A549 (cell line): ENCODE results near the gene ARHGEF28. TPM values are rescaled to one million over a fixed set of nuclear protein-coding genes. Genes with fewer than 3 reads are reported as not detected.

Experiments used
- ATAC-seq, 2 experiments: fragments of 200-7000 bp in 1 of 2; fragments of >200 bp in 1 of 2; cut with Nextera tagmentation in 1 of 2; cut with Tn5 transposase in 1 of 2; 3 replicates each; pipeline versions ENCODE4 v1.8.0 to v1.9.1; 2018 to 2020; ENCODE audit warnings: mild to moderate bottlenecking in 1 of 2, moderate library complexity in 1 of 2
- CTCF ChIA-PET: fragments of 300-600 bp; sonication (Branson Sonifier 250); formaldehyde crosslinking; extraction: SDS; loops from one replicate; lab custom pipeline; 2021; ENCODE audit warnings: antibody characterized with exemption, inconsistent platforms; lab: Yijun Ruan, JAX
- POLR2A ChIA-PET: fragments of 350-600 bp; formaldehyde crosslinking; extraction: SDS; loops from one replicate; lab custom pipeline; 2021; ENCODE audit warnings: antibody characterized with exemption, inconsistent platforms; lab: Yijun Ruan, JAX
- DNase-seq, 2 experiments: peaks; one replicate each; pipeline versions ENCODE4 v3.0.0 to v3.0.0-alpha.2; 2011 to 2016; ENCODE audit warnings: low read depth in 1 of 2, low spot score in 1 of 2
- FAIRE-seq: peaks from 2 replicates; lab custom pipeline; 2011; peaks lifted over from hg19 to GRCh38; lab: Jason Lieb, UNC
- H3K27ac ChIP-seq, 2 experiments: fragments of >200 bp; sonication (Bioruptor Twin); formaldehyde crosslinking; 3 replicates each; pipeline ENCODE4 v1.5.1; 2016 to 2017
- H3K4me1 ChIP-seq: fragments of >200 bp; sonication (Bioruptor Twin); formaldehyde crosslinking; 3 replicates; pipeline ENCODE4 v1.6.1; 2016
- H3K4me2 ChIP-seq: fragments of >200 bp; sonication (Bioruptor Twin); formaldehyde crosslinking; 3 replicates; pipeline ENCODE4 v1.6.1; 2016
- H3K4me3 ChIP-seq: fragments of >200 bp; sonication (Bioruptor Twin); formaldehyde crosslinking; 3 replicates; pipeline ENCODE4 v1.5.1; 2016
- H3K9me3 ChIP-seq: fragments of >200 bp; sonication (Bioruptor Twin); formaldehyde crosslinking; 3 replicates; pipeline ENCODE4 v1.6.1; 2016
- BCL3 ChIP-seq: fragments of >200 bp; sonication (Bioruptor Twin); formaldehyde crosslinking; IDR thresholded peaks from 3 replicates; pipeline ENCODE4 v1.6.1; 2016
- CEBPB ChIP-seq, 2 experiments: fragments of >200 bp in 1 of 2; sonication (Bioruptor Twin) in 1 of 2; formaldehyde crosslinking in 1 of 2; IDR thresholded peaks; 2 replicates each; pipeline ENCODE4 v1.6.1; 2012 to 2016
- CHD2 ChIP-seq: fragments of 150-350 bp; IDR thresholded peaks from 2 replicates; pipeline ENCODE4 v1.6.1; 2014; ENCODE audit warnings: low read length; ENCODE audit not compliant: partially characterized antibody
- CTCF ChIP-seq: fragments of >200 bp; sonication (Bioruptor Twin); formaldehyde crosslinking; IDR thresholded peaks from 3 replicates; pipeline ENCODE4 v1.5.1; 2016
- E2F6 ChIP-seq: IDR thresholded peaks from 2 replicates; pipeline ENCODE4 v1.6.1; 2012; ENCODE audit warnings: low read depth, borderline replicate concordance
- EHF ChIP-seq: fragments of 250-450 bp; sonication (Bioruptor Pico); IDR thresholded peaks from 2 replicates; pipeline ENCODE4 v1.5.0; 2020; ENCODE audit warnings: mild to moderate bottlenecking
- EHMT2 ChIP-seq: fragments of 200-600 bp; sonication (generic); IDR thresholded peaks from 2 replicates; pipeline ENCODE4 v1.6.1; 2016; ENCODE audit warnings: antibody characterized with exemption, low read depth, mild to moderate bottlenecking, moderate library complexity
- EP300 ChIP-seq, 2 experiments: fragments of >200 bp; sonication (Bioruptor Twin); formaldehyde crosslinking; IDR thresholded peaks; 2 replicates in 1 of 2; 3 replicates in 1 of 2; pipeline ENCODE4 v1.6.1; 2016 to 2017
- ESRRA ChIP-seq: fragments of 150-350 bp; IDR thresholded peaks from 2 replicates; pipeline ENCODE4 v1.6.1; 2014; ENCODE audit warnings: mild to moderate bottlenecking, low read length, borderline replicate concordance
- FOSB ChIP-seq: fragments of 250-450 bp; sonication (Bioruptor Pico); IDR thresholded peaks from 2 replicates; pipeline ENCODE4 v1.5.0; 2020; ENCODE audit warnings: mild to moderate bottlenecking, moderate library complexity
- FOSL2 ChIP-seq, 2 experiments: fragments of 450-650 bp in 1 of 2; fragments of >200 bp in 1 of 2; sonication (Bioruptor Twin) in 1 of 2; formaldehyde crosslinking; IDR thresholded peaks; 2 replicates each; pipeline versions ENCODE4 v1.5.0 to v1.6.1; 2016 to 2020; ENCODE audit warnings: mild to moderate bottlenecking in 1 of 2, moderate library complexity in 1 of 2
- FOXS1 ChIP-seq: fragments of 250-450 bp; sonication (Bioruptor Pico); IDR thresholded peaks from 2 replicates; pipeline ENCODE4 v1.5.0; 2020; ENCODE audit warnings: mild to moderate bottlenecking, moderate library complexity
- GATA3 ChIP-seq: IDR thresholded peaks from 2 replicates; pipeline ENCODE4 v1.6.1; 2012; ENCODE audit warnings: borderline replicate concordance
- HEYL ChIP-seq: fragments of 250-450 bp; sonication (Bioruptor Pico); IDR thresholded peaks from 2 replicates; pipeline ENCODE4 v1.8.0; 2021; ENCODE audit warnings: mild to moderate bottlenecking, moderate library complexity
- HOXA7 ChIP-seq: fragments of 250-450 bp; sonication (Bioruptor Pico); IDR thresholded peaks from 2 replicates; pipeline ENCODE4 v1.5.0; 2020; ENCODE audit warnings: mild to moderate bottlenecking, moderate library complexity
- JUN ChIP-seq, 2 experiments: fragments of >200 bp; sonication (Bioruptor Twin); formaldehyde crosslinking; IDR thresholded peaks; 2 replicates in 1 of 2; 3 replicates in 1 of 2; pipeline ENCODE4 v1.6.1; 2016 to 2017
- JUNB ChIP-seq: fragments of >200 bp; sonication (Bioruptor Twin); formaldehyde crosslinking; IDR thresholded peaks from 2 replicates; pipeline ENCODE4 v1.6.1; 2016
- MAX ChIP-seq: IDR thresholded peaks from 2 replicates; pipeline ENCODE4 v1.6.1; 2012
- NR3C1 ChIP-seq: fragments of >200 bp; sonication (Bioruptor Twin); formaldehyde crosslinking; IDR thresholded peaks from 3 replicates; pipeline ENCODE4 v1.6.1; 2017
- RAD21 ChIP-seq, 2 experiments: fragments of >200 bp in 1 of 2; sonication (Bioruptor Twin) in 1 of 2; formaldehyde crosslinking in 1 of 2; IDR thresholded peaks in 1 of 2; conservative IDR thresholded peaks in 1 of 2; 2 replicates in 1 of 2; 3 replicates in 1 of 2; pipeline ENCODE4 v1.6.1; 2012 to 2018; ENCODE audit warnings: inconsistent platforms in 1 of 2
- RCOR1 ChIP-seq: fragments of 150-350 bp; IDR thresholded peaks from 2 replicates; pipeline ENCODE4 v1.6.1; 2014; ENCODE audit warnings: antibody characterized with exemption, low read length, low read depth
- RFX5 ChIP-seq: fragments of 450-650 bp; IDR thresholded peaks from 2 replicates; pipeline ENCODE4 v1.7.1; 2014; ENCODE audit warnings: antibody characterized with exemption, mild to moderate bottlenecking, moderate library complexity
- RNF2 ChIP-seq: fragments of 200-600 bp; sonication (generic); IDR thresholded peaks from 2 replicates; pipeline ENCODE4 v1.6.1; 2016; ENCODE audit warnings: low read depth, mild to moderate bottlenecking, antibody characterized with exemption, moderate library complexity, borderline replicate concordance
- SMC3 ChIP-seq: fragments of >200 bp; sonication (Bioruptor Twin); formaldehyde crosslinking; IDR thresholded peaks from 3 replicates; pipeline ENCODE4 v1.6.1; 2018; ENCODE audit warnings: inconsistent platforms
- SREBF2 ChIP-seq: fragments of 450-650 bp; IDR thresholded peaks from 2 replicates; pipeline ENCODE4 v1.6.1; 2014; ENCODE audit warnings: mild to moderate bottlenecking, moderate library complexity
- ZSCAN20 ChIP-seq: fragments of 250-450 bp; sonication (Bioruptor Pico); IDR thresholded peaks from 2 replicates; pipeline ENCODE4 v1.8.0; 2022; ENCODE audit warnings: mild to moderate bottlenecking, moderate library complexity
- WGBS: methylation state at CpG from one replicate; pipeline ENCODE4 v1.1.6; 2017; ENCODE audit errors: missing lambda C conversion rate; 5-methylcytosine and 5-hydroxymethylcytosine counted together
- polyA plus RNA-seq, 4 experiments: library from polyadenylated mRNA; depleted of rRNA in 3 of 4; stranded (reverse); fragments of >200 nt; fragmentation: RNase III in 1 of 4; extraction: RNeasy Plus Mini Kit Qiagen cat#74134 plus additional on column Dnase treatment in 1 of 4; gene quantifications; 2 replicates in 3 of 4; 3 replicates in 1 of 4; pipeline ENCODE4 v1.2.3, GENCODE V29; 2011 to 2017
- TF ChIP-seq, protein P1 (sequence below): fragments of 200-600 bp; sonication (generic); IDR thresholded peaks from 2 replicates; pipeline ENCODE4 v1.6.1; 2016; ENCODE audit warnings: antibody characterized with exemption, mild to moderate bottlenecking, moderate library complexity

Gene ARHGEF28
- polyA plus RNA-seq, 2 of the 4 experiments (the other 2 are of a cell fraction): 17.0 to 22.3 TPM

- DNase-seq: peak in 1 of 2 experiments; percentile 52
- FAIRE-seq: no peak
- POLR2A ChIA-PET: no interaction called here
- Histone ChIP-seq H3K4me1 (peaks cover 45% of the 10 kb centered on the region), H3K4me3 (no peak overlapping the region), H3K27ac (peak overlapping the region; percentile 78 to 89)
- WGBS: 78% methylated on average over 7 of the region's 7 CpGs
- TF ChIP-seq ESRRA: 0 out of 2 replicates have a peak, but pooled peaks have one; percentile 13
- TF ChIP-seq CHD2: no peak
- TF ChIP-seq HEYL (CRISPR knock-in tag): no peak
- TF ChIP-seq, all 56 proteins: peak for 1
- Histone ChIP-seq H3K9me3 (peaks cover 20% of the 10 kb centered on the region), H3K4me2 (peak overlapping the region; percentile 71)
- CTCF ChIA-PET: interaction anchor here (0.9 to 6.8 kb wide), 6 partner anchors 8 to 172 kb away, joined by 3 to 30 read pairs (median 4); no protein-coding TSS in a partner anchor
- no peak for ATAC-seq
Observed at GRCh38 chr5:73763300-73764032, 137.5 kb downstream of the ARHGEF28 start.

DNA sequence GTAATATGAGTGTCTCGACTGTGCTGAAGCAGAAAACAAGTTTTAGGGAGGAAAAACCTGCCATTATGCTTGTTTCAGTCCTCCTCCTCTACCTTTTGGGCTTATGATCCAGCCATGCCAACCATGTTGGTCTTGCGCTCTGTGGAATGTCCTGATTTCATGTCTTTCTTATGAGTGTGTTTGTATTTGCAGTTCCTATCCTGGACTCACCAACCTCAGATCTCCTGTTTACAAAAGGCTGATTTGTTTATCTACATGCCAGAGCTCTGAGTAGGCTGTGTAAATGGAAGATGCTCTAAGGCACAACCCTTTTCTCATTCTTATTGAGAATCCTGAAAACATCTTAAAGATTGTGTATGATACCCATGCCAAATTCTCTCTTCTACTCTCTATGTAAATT lies 138.6 kb downstream of the ARHGEF28 start:
- Histone ChIP-seq H3K9me3 (peaks cover 31% of the 10 kb centered on the region), H3K27ac (peak overlapping the region; percentile 78 to 89), H3K4me2 (peak overlapping the region; percentile 71), H3K4me3 (no peak overlapping the region), H3K4me1 (peaks cover 48% of the 10 kb centered on the region)
- FAIRE-seq (peak; percentile 98), ATAC-seq (peak; percentile 98 to 99), DNase-seq (peak; percentile 71 to 95)
- WGBS: 2% methylated on average over 2 of the region's 2 CpGs
- CTCF ChIA-PET: interaction anchor here (0.9 to 6.8 kb wide), 5 partner anchors 9 to 173 kb away, joined by 3 to 30 read pairs (median 5); no protein-coding TSS in a partner anchor
- POLR2A ChIA-PET: interaction anchor here (0.5 kb wide), 1 partner anchor 184 kb away, joined by 3 read pairs; no protein-coding TSS in a partner anchor
- peak; percentile 84 to 90; a peak in 4 of 5 replicates for TF ChIP-seq JUN (IDR thresholded peaks at IDR 0.05)
- peak; percentile 76 to 79; a peak in 2 of 5 replicates for TF ChIP-seq EP300 (IDR thresholded peaks at IDR 0.05)
- TF ChIP-seq FOSB (CRISPR knock-in tag): 0 out of 2 replicates have a peak, but pooled peaks have one; percentile 62
- TF ChIP-seq GATA3: peak; percentile 95
- no peak for TF ChIP-seq RCOR1
- TF ChIP-seq JUNB: peak; percentile 91
- TF ChIP-seq, protein P1, sequence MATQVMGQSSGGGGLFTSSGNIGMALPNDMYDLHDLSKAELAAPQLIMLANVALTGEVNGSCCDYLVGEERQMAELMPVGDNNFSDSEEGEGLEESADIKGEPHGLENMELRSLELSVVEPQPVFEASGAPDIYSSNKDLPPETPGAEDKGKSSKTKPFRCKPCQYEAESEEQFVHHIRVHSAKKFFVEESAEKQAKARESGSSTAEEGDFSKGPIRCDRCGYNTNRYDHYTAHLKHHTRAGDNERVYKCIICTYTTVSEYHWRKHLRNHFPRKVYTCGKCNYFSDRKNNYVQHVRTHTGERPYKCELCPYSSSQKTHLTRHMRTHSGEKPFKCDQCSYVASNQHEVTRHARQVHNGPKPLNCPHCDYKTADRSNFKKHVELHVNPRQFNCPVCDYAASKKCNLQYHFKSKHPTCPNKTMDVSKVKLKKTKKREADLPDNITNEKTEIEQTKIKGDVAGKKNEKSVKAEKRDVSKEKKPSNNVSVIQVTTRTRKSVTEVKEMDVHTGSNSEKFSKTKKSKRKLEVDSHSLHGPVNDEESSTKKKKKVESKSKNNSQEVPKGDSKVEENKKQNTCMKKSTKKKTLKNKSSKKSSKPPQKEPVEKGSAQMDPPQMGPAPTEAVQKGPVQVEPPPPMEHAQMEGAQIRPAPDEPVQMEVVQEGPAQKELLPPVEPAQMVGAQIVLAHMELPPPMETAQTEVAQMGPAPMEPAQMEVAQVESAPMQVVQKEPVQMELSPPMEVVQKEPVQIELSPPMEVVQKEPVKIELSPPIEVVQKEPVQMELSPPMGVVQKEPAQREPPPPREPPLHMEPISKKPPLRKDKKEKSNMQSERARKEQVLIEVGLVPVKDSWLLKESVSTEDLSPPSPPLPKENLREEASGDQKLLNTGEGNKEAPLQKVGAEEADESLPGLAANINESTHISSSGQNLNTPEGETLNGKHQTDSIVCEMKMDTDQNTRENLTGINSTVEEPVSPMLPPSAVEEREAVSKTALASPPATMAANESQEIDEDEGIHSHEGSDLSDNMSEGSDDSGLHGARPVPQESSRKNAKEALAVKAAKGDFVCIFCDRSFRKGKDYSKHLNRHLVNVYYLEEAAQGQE: no peak
- peak; percentile 34 to 41; a peak in 3 of 5 replicates for TF ChIP-seq RAD21 (conservative IDR thresholded peaks at IDR 0.05 in 1 of 2, IDR thresholded peaks at IDR 0.05 in 1 of 2)
- peak; percentile 94 for TF ChIP-seq FOXS1
- TF ChIP-seq FOSL2 (IDR thresholded peaks at IDR 0.05): peak; percentile 87
- peak; percentile 97 for TF ChIP-seq FOSL2 (CRISPR knock-in tag; IDR thresholded peaks at IDR 0.05)
- TF ChIP-seq HOXA7 (CRISPR knock-in tag): no peak
- 0 out of 3 replicates have a peak, but pooled peaks have one; percentile 60 for TF ChIP-seq BCL3
- peak in 1 of 2 experiments; percentile 62; a peak in 2 of 4 replicates for TF ChIP-seq CEBPB (IDR thresholded peaks at IDR 0.05)
- TF ChIP-seq CTCF: no peak
- no peak for TF ChIP-seq CHD2
- TF ChIP-seq E2F6: no peak
- TF ChIP-seq EHMT2: peak; percentile 64; the same call in 1 of the 2 replicates
- TF ChIP-seq SMC3: peak; percentile 25; the same call in 2 of the 3 replicates
- TF ChIP-seq MAX: peak; percentile 73
- TF ChIP-seq ESRRA: no peak
- TF ChIP-seq NR3C1: no peak
- TF ChIP-seq RFX5: no peak
- TF ChIP-seq RNF2: no peak
- no peak for TF ChIP-seq ZSCAN20 (CRISPR knock-in tag)
- TF ChIP-seq EHF (CRISPR knock-in tag): 0 out of 2 replicates have a peak, but pooled peaks have one; percentile 41
- TF ChIP-seq SREBF2: no peak
